H9 (cell line): ENCODE measurements around the gene CREB3L2. TPM values are rescaled to one million over a fixed set of nuclear protein-coding genes. Genes with fewer than 3 reads are reported as not detected.

Experiments used
- DNase-seq: peaks from one replicate; pipeline ENCODE4 v3.0.0-alpha.2; 2017
- H2AFZ ChIP-seq: one replicate; pipeline ENCODE4 v1.6.1; 2013; ENCODE audit warnings: mild to moderate bottlenecking, low read length, control low read depth, moderate library complexity
- H2AK5ac ChIP-seq: 2 replicates; pipeline ENCODE4 v1.6.1; 2013; ENCODE audit warnings: low read length, control low read depth, mixed read lengths; ENCODE audit not compliant: insufficient read length
- H2BK120ac ChIP-seq: one replicate; pipeline ENCODE4 v1.6.1; 2013; ENCODE audit warnings: low read depth, mild to moderate bottlenecking, low read length, control low read depth, inconsistent platforms; ENCODE audit not compliant: poor library complexity, severe bottlenecking
- H2BK12ac ChIP-seq: 2 replicates; pipeline ENCODE4 v1.6.1; 2013; ENCODE audit warnings: low read length, control low read depth, mixed read lengths, low read depth; ENCODE audit not compliant: insufficient read length
- H2BK15ac ChIP-seq: 2 replicates; pipeline ENCODE4 v1.6.1; 2013; ENCODE audit warnings: low read depth, low read length, control low read depth
- H2BK20ac ChIP-seq: one replicate; pipeline ENCODE4 v1.6.1; 2013; ENCODE audit warnings: low read depth, mild to moderate bottlenecking, low read length, control low read depth, inconsistent platforms; ENCODE audit not compliant: poor library complexity, severe bottlenecking
- H2BK5ac ChIP-seq: 2 replicates; pipeline ENCODE4 v1.6.1; 2013; ENCODE audit warnings: low read length, control low read depth, mixed read lengths; ENCODE audit not compliant: insufficient read length
- H3K14ac ChIP-seq: 2 replicates; pipeline ENCODE4 v1.6.1; 2013; ENCODE audit warnings: low read length, control low read depth; ENCODE audit not compliant: insufficient read depth
- H3K18ac ChIP-seq: 2 replicates; pipeline ENCODE4 v1.6.1; 2013; ENCODE audit warnings: low read depth, mild to moderate bottlenecking, mixed read lengths, low read length, control low read depth; ENCODE audit not compliant: insufficient read length
- H3K23ac ChIP-seq: 2 replicates; pipeline ENCODE4 v1.6.1; 2013; ENCODE audit warnings: low read length, control low read depth, mixed read lengths, low read depth; ENCODE audit not compliant: insufficient read length
- H3K23me2 ChIP-seq: 2 replicates; pipeline ENCODE4 v1.6.1; 2013; ENCODE audit warnings: low read depth, mild to moderate bottlenecking, mixed read lengths, low read length, control low read depth; ENCODE audit not compliant: insufficient read length, poor library complexity, severe bottlenecking
- H3K27ac ChIP-seq: 2 replicates; pipeline ENCODE4 v1.5.1; 2013; ENCODE audit warnings: low read length, control low read depth, mixed read lengths, low read depth; ENCODE audit not compliant: insufficient read length
- H3K27me3 ChIP-seq: 2 replicates; pipeline ENCODE4 v1.6.1; 2013; ENCODE audit warnings: low read length, control low read depth, inconsistent platforms; ENCODE audit not compliant: insufficient read depth
- H3K4ac ChIP-seq: 2 replicates; pipeline ENCODE4 v1.6.1; 2013; ENCODE audit warnings: low read depth, mild to moderate bottlenecking, control low read depth, inconsistent platforms, low read length, moderate library complexity
- H3K4me1 ChIP-seq: 2 replicates; pipeline ENCODE4 v1.6.1; 2013; ENCODE audit warnings: low read length, control low read depth, inconsistent platforms; ENCODE audit not compliant: insufficient read depth
- H3K4me2 ChIP-seq: 2 replicates; pipeline ENCODE4 v1.6.1; 2013; ENCODE audit warnings: low read length, control low read depth, mixed read lengths; ENCODE audit not compliant: insufficient read length, insufficient read depth
- H3K56ac ChIP-seq: 2 replicates; pipeline ENCODE4 v1.6.1; 2013; ENCODE audit warnings: low read depth, mild to moderate bottlenecking, mixed read lengths, low read length, control low read depth; ENCODE audit not compliant: insufficient read length
- H3K79me1 ChIP-seq: 2 replicates; pipeline ENCODE4 v1.6.1; 2013; ENCODE audit warnings: low read depth, mild to moderate bottlenecking, moderate library complexity, low read length, control low read depth, inconsistent platforms; ENCODE audit not compliant: insufficient read depth, poor library complexity, severe bottlenecking
- H3K79me2 ChIP-seq: 2 replicates; pipeline ENCODE4 v1.6.1; 2013; ENCODE audit warnings: low read length, control low read depth, inconsistent platforms; ENCODE audit not compliant: insufficient read depth
- H3K9ac ChIP-seq: 2 replicates; pipeline ENCODE4 v1.6.1; 2013; ENCODE audit warnings: low read length, control low read depth, mixed read lengths; ENCODE audit not compliant: insufficient read length; ENCODE audit errors: extremely low read depth
- H3K9me3 ChIP-seq: one replicate; pipeline ENCODE4 v1.6.1; 2013; ENCODE audit warnings: low read depth, low read length, inconsistent platforms; ENCODE audit not compliant: control insufficient read depth
- H3T11ph ChIP-seq: one replicate; pipeline ENCODE4 v1.6.1; 2013; ENCODE audit warnings: mild to moderate bottlenecking, low read length, control low read depth, inconsistent platforms
- H4K20me1 ChIP-seq: one replicate; pipeline ENCODE4 v1.6.1; 2013; ENCODE audit not compliant: control insufficient read depth, insufficient read length, insufficient read depth
- H4K5ac ChIP-seq: 2 replicates; pipeline ENCODE4 v1.6.1; 2013; ENCODE audit warnings: low read depth, mild to moderate bottlenecking, mixed read lengths, low read length, control low read depth; ENCODE audit not compliant: insufficient read length
- H4K8ac ChIP-seq: replicated peaks from 2 replicates; pipeline ENCODE4 v1.6.1; 2013; ENCODE audit warnings: low read length, control low read depth, mixed read lengths, low read depth; ENCODE audit not compliant: insufficient read length
- H4K91ac ChIP-seq: 2 replicates; pipeline ENCODE4 v1.6.1; 2013; ENCODE audit warnings: low read depth, mild to moderate bottlenecking, moderate library complexity, mixed read lengths, low read length, control low read depth; ENCODE audit not compliant: insufficient read length
- H3K27ac Mint-ChIP-seq, 3 experiments: 2 replicates in 2 of 3; 3 replicates in 1 of 3; pipeline ENCODE4 v1.8.0; 2020 to 2021; ENCODE audit warnings: mixed read lengths in 3 of 3, mild to moderate bottlenecking in 1 of 3, moderate library complexity in 1 of 3
- H3K27me3 Mint-ChIP-seq: 2 replicates; pipeline ENCODE4 v1.8.0; 2021; ENCODE audit warnings: low read depth, mild to moderate bottlenecking, moderate library complexity, mixed read lengths
- H3K36me3 Mint-ChIP-seq, 3 experiments: 2 replicates in 2 of 3; 3 replicates in 1 of 3; pipeline ENCODE4 v1.8.0; 2020 to 2021; ENCODE audit warnings: low read depth in 3 of 3, mixed read lengths in 3 of 3; ENCODE audit not compliant: insufficient read depth in 1 of 3
- H3K4me1 Mint-ChIP-seq, 2 experiments: 2 replicates each; pipeline ENCODE4 v1.8.0; 2020; ENCODE audit warnings: mixed read lengths in 2 of 2
- H3K4me3 Mint-ChIP-seq, 2 experiments: 2 replicates in 1 of 2; 3 replicates in 1 of 2; pipeline ENCODE4 v1.8.0; 2020 to 2021; ENCODE audit warnings: mild to moderate bottlenecking in 2 of 2, mixed read lengths in 2 of 2, moderate library complexity in 1 of 2
- H3K9me3 Mint-ChIP-seq, 2 experiments: 2 replicates in 1 of 2; 3 replicates in 1 of 2; pipeline ENCODE4 v1.8.0; 2020; ENCODE audit warnings: mild to moderate bottlenecking in 2 of 2, mixed read lengths in 2 of 2, moderate library complexity in 1 of 2
- CTCF ChIP-seq: fragments of 200-600 bp; sonication (generic); conservative IDR thresholded peaks from 3 replicates; pipeline ENCODE4 v1.8.0; 2021; ENCODE audit warnings: antibody characterized with exemption, mild to moderate bottlenecking
- WGBS: extraction: QIAGEN DNeasy Blood & Tissue Kit; methylation state at CpG from one replicate; pipeline ENCODE4 v1.1.7; 2013; ENCODE audit warnings: missing lambda C conversion rate, low lambda C conversion rate, mixed read lengths; ENCODE audit not compliant: insufficient read length; ENCODE audit errors: extremely low coverage; 5-methylcytosine and 5-hydroxymethylcytosine counted together
- total RNA-seq: library from RNA; stranded (reverse); gene quantifications from 2 replicates; pipeline ENCODE4 v1.2.1, GENCODE V29; 2021

CREB3L2 gene
- total RNA-seq, 1 experiment from 2014 or later = 60.7 TPM

- Histone ChIP-seq H2BK120ac (no peak overlapping the region), H2AK5ac (no peak overlapping the region), H2BK20ac (no peak overlapping the region), H3K23me2 (no peaks in the 10 kb centered on the region), H3K14ac (no peak overlapping the region), H3K27me3 (no peaks in the 10 kb centered on the region), H3K4me2 (no peak overlapping the region), H2BK12ac (no peak overlapping the region), H4K8ac (no peak overlapping the region), H3K23ac (no peak overlapping the region), H3K9me3 (peaks cover 6% of the 10 kb centered on the region), H4K20me1 (no peaks in the 10 kb centered on the region), H3K4ac (no peak overlapping the region), H3K18ac (no peak overlapping the region), H3K4me1 (peaks cover 2% of the 10 kb centered on the region; the same call in 1 of the 2 replicates), H2BK15ac (no peak overlapping the region), H4K91ac (no peak overlapping the region), H3K79me1 (no peaks in the 10 kb centered on the region), H3T11ph (no peak overlapping the region), H3K56ac (no peak overlapping the region), H3K27ac (no peak overlapping the region), H2AFZ (no peak overlapping the region), H4K5ac (no peak overlapping the region), H2BK5ac (no peak overlapping the region), H3K9ac (no peak overlapping the region), H3K79me2 (no peaks in the 10 kb centered on the region)
- Mint-ChIP-seq H3K27ac (no peak overlapping the region; a peak in 1 of 7 replicates), H3K36me3 (peaks cover 25 to 41% (median 34%) of the 10 kb centered on the region in 3 experiments), H3K9me3 (peaks cover 31 to 42% of the 10 kb centered on the region in 2 experiments), H3K4me1 (peaks cover 25 to 27% of the 10 kb centered on the region in 2 experiments), H3K27me3 (no peaks in the 10 kb centered on the region), H3K4me3 (no peak overlapping the region)
- TF ChIP-seq CTCF = no peak
- no peak for DNase-seq
- no CpG with 5 or more reads among the region's 4 CpGs for WGBS
These were observed 22.9 kb upstream of the CREB3L2 start for GRCh38 chr7:138024765-138025164.
